Renal cortex interstitium (tissue), 11 donors: ENCODE measurements around the gene BCL7A. TPM values are rescaled to one million over a fixed set of nuclear protein-coding genes. Genes with fewer than 3 reads are reported as not detected.
"Not testable (repeated sequence)": the region's sequence is repeated elsewhere in the genome, so short reads cannot be mapped to it uniquely, and the experiment has no call there.

Experiments
- DNase-seq, 11 donors: peaks; one replicate each; pipeline ENCODE4 v3.0.0-alpha.2; 2013; ENCODE audit warnings: low read depth in 9 of 11, low spot score in 4 of 11; ENCODE audit errors: extremely low read depth in 1 of 11
- polyA plus RNA-seq, 3 donors: library from polyadenylated mRNA; unstranded; fragments of 120-200 nt; gene quantifications; one replicate each; pipeline ENCODE4 v1.2.1, GENCODE V29; 2013; ENCODE audit not compliant: insufficient read length in 3 of 3

Gene BCL7A
- polyA plus RNA-seq, 3 donors = 37.5 to 41.7 (median 41.3) TPM

DNA sequence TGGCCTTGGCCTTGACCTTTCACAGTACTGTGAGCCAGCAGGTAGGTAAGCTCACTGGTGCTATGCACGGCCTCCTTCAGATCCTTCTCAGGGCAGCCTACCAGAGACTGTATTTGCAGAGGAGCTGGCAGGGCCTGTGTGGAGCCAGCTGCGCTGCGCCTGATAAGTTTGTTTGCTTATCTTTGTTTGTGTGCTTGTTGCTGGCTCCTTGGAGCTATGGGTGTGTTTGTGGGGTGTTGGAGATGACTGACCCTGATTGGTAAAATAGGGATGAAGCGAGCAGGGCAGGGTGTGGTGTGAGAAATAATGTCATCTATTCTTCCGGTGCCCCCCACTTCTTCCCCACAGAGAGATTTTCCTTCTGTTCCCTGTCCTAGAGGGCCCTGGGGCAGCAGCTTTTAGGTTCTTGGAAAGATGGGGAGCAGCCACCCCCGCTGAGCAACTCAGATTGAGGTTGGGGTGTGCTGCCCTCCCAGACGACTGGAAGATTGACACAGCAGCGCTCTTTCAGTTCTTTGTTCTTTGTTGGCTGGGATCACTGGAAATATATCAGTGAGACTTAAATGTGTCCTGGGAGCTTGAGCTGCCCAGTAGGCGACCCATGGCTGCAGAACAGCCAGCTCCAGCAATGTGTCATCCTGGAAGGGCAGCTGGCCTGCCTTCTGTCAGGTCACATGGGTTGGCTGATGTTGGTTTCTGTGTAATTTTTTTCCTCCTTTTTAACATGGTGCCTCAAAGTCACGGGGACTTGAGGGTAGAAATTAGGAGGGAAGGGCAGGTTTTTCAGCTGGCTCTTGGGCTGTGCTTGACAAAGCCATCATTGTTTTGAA is 76.5 kb downstream of the BCL7A start:
- DNase-seq = no peak

- no peak for DNase-seq
These were observed 77.6 kb downstream of the BCL7A start for GRCh38 chr12:122099280-122099749.

DNA sequence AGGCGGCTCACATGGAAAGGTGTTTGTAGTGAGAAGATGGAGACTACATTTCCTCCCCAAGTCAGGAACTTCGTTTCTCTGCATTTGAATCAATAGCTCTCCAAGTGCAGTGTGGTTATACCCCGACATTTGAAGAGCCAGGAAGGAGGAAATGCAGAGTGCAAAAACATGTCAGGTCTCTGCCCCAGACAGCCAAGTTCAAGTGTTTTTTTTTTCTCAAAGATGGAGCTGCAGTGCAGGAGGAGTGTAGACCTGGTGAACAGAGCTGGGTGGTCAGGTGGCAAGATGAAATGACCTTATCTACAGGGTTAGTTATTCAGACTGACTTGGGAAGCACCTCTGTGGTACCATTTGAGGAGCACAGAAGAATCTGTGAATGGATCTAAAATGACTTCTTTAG is 78.2 kb downstream of the BCL7A start:
- no peak for DNase-seq

- no peak for DNase-seq
These were observed 78.9 kb downstream of the BCL7A start for GRCh38 chr12:122100568-122100967.

DNA sequence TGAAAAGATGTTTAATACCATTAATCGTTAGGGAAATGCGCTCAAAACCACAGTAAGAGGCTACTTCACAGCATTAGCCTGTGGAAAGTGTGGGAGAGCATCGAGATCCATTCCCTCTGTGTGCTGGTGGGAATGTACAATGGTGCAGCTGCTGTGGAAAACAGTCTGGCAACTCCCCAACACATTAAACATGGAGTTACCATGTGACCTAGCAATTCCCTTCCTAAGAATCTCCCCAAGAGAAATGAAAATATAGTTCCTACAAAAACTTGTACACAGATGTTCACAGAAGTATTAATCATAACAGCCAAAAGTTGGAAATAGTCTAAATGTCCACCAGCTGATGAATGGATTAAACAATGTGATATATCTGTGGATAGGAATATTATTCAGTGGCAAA is 80.6 kb downstream of the BCL7A start:
- DNase-seq = no peak

GRCh38 chr12:122104844-122105243 is 83.2 kb downstream of the BCL7A start:
- DNase-seq = no peak

- DNase-seq = not testable (repeated sequence)
These were observed 83.8 kb downstream of the BCL7A start for GRCh38 chr12:122105496-122105895.

GRCh38 chr12:122106843-122107242 is 85.2 kb downstream of the BCL7A start:
- no peak for DNase-seq

- no peak for DNase-seq
These were observed 85.6 kb downstream of the BCL7A start for GRCh38 chr12:122107261-122107660.

- no peak for DNase-seq
These were observed 89.5 kb downstream of the BCL7A start for GRCh38 chr12:122111089-122111641.

Other genes starting within 250 kb of the BCL7A start
- gene RHOF, start 228.2 kb upstream of the BCL7A start, polyA plus RNA-seq = 10 to 100 TPM; 12.6 to 17.9 (median 13.4) TPM
- 10 to 100 TPM; 14.1 to 17.3 (median 17.1) TPM for gene SETD1B, start 217.9 kb upstream of the BCL7A start, polyA plus RNA-seq
- gene HPD, start 163.0 kb upstream of the BCL7A start, polyA plus RNA-seq = 1 to 10 TPM; 3.2 to 5.0 (median 3.5) TPM
- 10 to 100 TPM; 48.0 to 61.5 (median 54.7) TPM for gene PSMD9, start 133.1 kb upstream of the BCL7A start, polyA plus RNA-seq
- 10 to 100 TPM in 2 of 3 donors, 1 to 10 TPM in 1; 9.2 to 17.1 (median 12.7) TPM for gene CFAP251, start 103.3 kb upstream of the BCL7A start, polyA plus RNA-seq
- gene MLXIP, start 56.9 kb downstream of the BCL7A start, polyA plus RNA-seq = 10 to 100 TPM; 30.5 to 40.5 (median 35.0) TPM
- gene IL31, start 152.3 kb downstream of the BCL7A start, polyA plus RNA-seq = under 1 TPM in 1 of 3 donors, not detected in 2; 0.33 TPM
- gene LRRC43, start 161.2 kb downstream of the BCL7A start, polyA plus RNA-seq = 1 to 10 TPM; 3.6 to 7.7 (median 5.4) TPM
- gene B3GNT4, start 181.8 kb downstream of the BCL7A start, polyA plus RNA-seq = 1 to 10 TPM; 4.1 to 5.2 (median 4.1) TPM
- gene DIABLO, start 204.2 kb downstream of the BCL7A start, polyA plus RNA-seq = 10 to 100 TPM; 67.7 to 84.9 (median 77.2) TPM
- 10 to 100 TPM; 16.6 to 19.1 (median 18.2) TPM for gene VPS33A, start 244.6 kb downstream of the BCL7A start, polyA plus RNA-seq